ENCODE measurements around the gene NGDN.

DNA sequence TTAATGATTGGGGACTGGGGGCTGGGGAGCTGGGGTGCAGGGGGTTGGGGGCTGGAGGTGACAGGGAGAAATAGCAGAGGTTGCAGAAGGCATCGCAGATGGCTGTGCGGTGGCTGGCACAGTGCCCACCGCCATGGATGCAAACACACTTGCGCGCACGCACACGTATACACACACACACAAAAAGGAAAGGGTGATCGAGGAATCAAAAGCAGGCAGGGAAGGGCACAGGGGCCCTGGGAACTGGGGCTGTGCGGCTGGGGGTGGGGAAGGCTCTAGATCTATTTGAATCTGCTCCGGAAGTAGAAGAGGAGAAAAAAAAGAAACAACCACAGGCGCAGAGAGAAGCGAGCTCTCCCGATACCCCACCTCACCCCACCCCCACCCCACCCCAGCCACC is 42.7 kb downstream of the NGDN start:
- TF ChIP-seq, protein P1, sequence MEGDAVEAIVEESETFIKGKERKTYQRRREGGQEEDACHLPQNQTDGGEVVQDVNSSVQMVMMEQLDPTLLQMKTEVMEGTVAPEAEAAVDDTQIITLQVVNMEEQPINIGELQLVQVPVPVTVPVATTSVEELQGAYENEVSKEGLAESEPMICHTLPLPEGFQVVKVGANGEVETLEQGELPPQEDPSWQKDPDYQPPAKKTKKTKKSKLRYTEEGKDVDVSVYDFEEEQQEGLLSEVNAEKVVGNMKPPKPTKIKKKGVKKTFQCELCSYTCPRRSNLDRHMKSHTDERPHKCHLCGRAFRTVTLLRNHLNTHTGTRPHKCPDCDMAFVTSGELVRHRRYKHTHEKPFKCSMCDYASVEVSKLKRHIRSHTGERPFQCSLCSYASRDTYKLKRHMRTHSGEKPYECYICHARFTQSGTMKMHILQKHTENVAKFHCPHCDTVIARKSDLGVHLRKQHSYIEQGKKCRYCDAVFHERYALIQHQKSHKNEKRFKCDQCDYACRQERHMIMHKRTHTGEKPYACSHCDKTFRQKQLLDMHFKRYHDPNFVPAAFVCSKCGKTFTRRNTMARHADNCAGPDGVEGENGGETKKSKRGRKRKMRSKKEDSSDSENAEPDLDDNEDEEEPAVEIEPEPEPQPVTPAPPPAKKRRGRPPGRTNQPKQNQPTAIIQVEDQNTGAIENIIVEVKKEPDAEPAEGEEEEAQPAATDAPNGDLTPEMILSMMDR (IDR thresholded peaks at IDR 0.05), result no peak
- no peak for TF ChIP-seq POLR2AphosphoS5 (IDR thresholded peaks at IDR 0.05; ENCODE audit: insufficient read depth in 1 of 2, low read depth in 1 of 2)
